B cell (primary cell): ENCODE measurements around the gene YES1. TPM values are rescaled to one million over a fixed set of nuclear protein-coding genes. Genes with fewer than 3 reads are reported as not detected.

Experiments used
- ATAC-seq: fragments of 200-7000 bp; cut with Tn5 transposase; one replicate; pipeline ENCODE4 v1.10.0; 2021; ENCODE audit warnings: low read depth, mild to moderate bottlenecking, moderate number of reproducible peaks, moderate library complexity
- CTCF ChIA-PET: fragments of 350-600 bp; sonication (Branson Sonifier 250); formaldehyde crosslinking; loops from one replicate; lab custom pipeline; 2021; ENCODE audit warnings: antibody characterized with exemption, inconsistent platforms; lab: Charles Lee
- POLR2A ChIA-PET: fragments of 350-600 bp; sonication (Branson Sonifier 250); formaldehyde crosslinking; loops from one replicate; lab custom pipeline; 2021; ENCODE audit warnings: antibody characterized with exemption; lab: Charles Lee
- DNase-seq: peaks from one replicate; pipeline ENCODE4 v3.0.0; 2013
- H2AFZ ChIP-seq: 2 replicates; pipeline ENCODE4 v1.6.1; 2012; ENCODE audit warnings: mild to moderate bottlenecking, low read depth, low read length; ENCODE audit not compliant: insufficient read depth, poor library complexity, severe bottlenecking
- H3K27ac ChIP-seq, 2 donors: 1 replicate in 1 of 2; 2 replicates in 1 of 2; pipeline ENCODE4 v1.5.1; 2012 to 2013; ENCODE audit warnings: low read length in 2 of 2, mild to moderate bottlenecking in 2 of 2, moderate library complexity in 1 of 2
- H3K27me3 ChIP-seq, 4 experiments: fragments of 200-600 bp in 1 of 4; sonication (generic) in 1 of 4; replicated peaks in 1 of 4; 1 replicate in 2 of 4; 2 replicates in 2 of 4; pipeline versions ENCODE4 v1.6.1 to v1.7.0; 2013 to 2016; ENCODE audit warnings: low read length in 3 of 4, mild to moderate bottlenecking in 2 of 4, mixed read lengths in 1 of 4, moderate library complexity in 1 of 4; ENCODE audit not compliant: insufficient read depth in 4 of 4, control insufficient read depth in 3 of 4; ENCODE audit errors: control extremely low read depth in 1 of 4
- H3K36me3 ChIP-seq, 2 experiments: replicated peaks in 1 of 2; 1 replicate in 1 of 2; 2 replicates in 1 of 2; pipeline versions ENCODE4 v1.6.1 to v1.7.1; 2013; ENCODE audit warnings: low read length in 1 of 2; ENCODE audit not compliant: insufficient read depth in 2 of 2, control insufficient read depth in 1 of 2; ENCODE audit errors: control extremely low read depth in 1 of 2, extremely low read depth in 1 of 2
- H3K4me1 ChIP-seq, 2 donors: fragments of 200-600 bp in 1 of 2; sonication (generic) in 1 of 2; 1 replicate in 1 of 2; 2 replicates in 1 of 2; pipeline versions ENCODE4 v1.5.1 to v1.6.1; 2013 to 2017; ENCODE audit warnings: low read length in 2 of 2; ENCODE audit not compliant: control insufficient read depth in 2 of 2, insufficient read depth in 2 of 2
- H3K4me2 ChIP-seq: replicated peaks from 2 replicates; pipeline ENCODE3; 2012; ENCODE audit warnings: mild to moderate bottlenecking, low read depth, low read length; ENCODE audit not compliant: poor library complexity, severe bottlenecking
- H3K4me3 ChIP-seq, 5 experiments: fragments of 200-600 bp in 1 of 5; sonication (generic) in 1 of 5; 1 replicate in 3 of 5; 2 replicates in 2 of 5; pipeline versions ENCODE4 v1.5.1 to v1.7.0; 2011 to 2016; ENCODE audit warnings: low read length in 4 of 5, mild to moderate bottlenecking in 4 of 5, low read depth in 2 of 5, control low read depth in 1 of 5, moderate library complexity in 1 of 5; ENCODE audit not compliant: insufficient read depth in 1 of 5; ENCODE audit errors: control extremely low read depth in 1 of 5, extremely low read depth in 1 of 5
- H3K79me2 ChIP-seq: fragments of 200-600 bp; sonication (generic); one replicate; pipeline ENCODE4 v1.6.0; 2016; ENCODE audit warnings: low read length; ENCODE audit not compliant: control insufficient read depth, insufficient read depth
- H3K9ac ChIP-seq: fragments of 200-600 bp; sonication (generic); 2 replicates; pipeline ENCODE4 v1.6.1; 2017; ENCODE audit warnings: mild to moderate bottlenecking, low read length, moderate library complexity
- H3K9me3 ChIP-seq, 3 donors: one replicate each; pipeline versions ENCODE4 v1.6.1 to v1.7.1; 2013; ENCODE audit warnings: low read length in 2 of 3; ENCODE audit not compliant: control insufficient read depth in 2 of 3, insufficient read depth in 1 of 3; ENCODE audit errors: control extremely low read depth in 1 of 3
- H4K20me1 ChIP-seq: 2 replicates; pipeline ENCODE4 v1.6.0; 2012; ENCODE audit warnings: mild to moderate bottlenecking, low read length; ENCODE audit not compliant: insufficient read depth, control insufficient read depth, poor library complexity, severe bottlenecking
- H3K27ac Mint-ChIP-seq: one replicate; pipeline ENCODE4 v1.8.0; 2021; ENCODE audit warnings: mixed read lengths
- H3K27me3 Mint-ChIP-seq: one replicate; pipeline ENCODE4 v1.8.0; 2021; ENCODE audit warnings: mixed read lengths
- H3K4me1 Mint-ChIP-seq: one replicate; pipeline ENCODE4 v1.8.0; 2021; ENCODE audit warnings: mixed read lengths
- H3K4me3 Mint-ChIP-seq: one replicate; pipeline ENCODE4 v1.8.0; 2021; ENCODE audit warnings: mixed read lengths
- H3K9me3 Mint-ChIP-seq: one replicate; pipeline ENCODE4 v1.8.0; 2022; ENCODE audit warnings: mixed read lengths; ENCODE audit not compliant: insufficient read depth
- CTCF ChIP-seq: fragments of 200-600 bp; IDR thresholded peaks from one replicate; pipeline ENCODE4 v1.8.0; 2022; ENCODE audit warnings: antibody characterized with exemption, mild to moderate bottlenecking
- EZH2 ChIP-seq: IDR thresholded peaks from 2 replicates; pipeline ENCODE4 v1.6.1; 2012; ENCODE audit warnings: borderline replicate concordance, low read depth, mild to moderate bottlenecking, moderate library complexity, low read length; ENCODE audit not compliant: insufficient read depth, poor library complexity, severe bottlenecking
- WGBS: methylation state at CpG from one replicate; pipeline ENCODE4 v1.1.5; 2013; ENCODE audit warnings: missing lambda C conversion rate; ENCODE audit not compliant: insufficient coverage; 5-methylcytosine and 5-hydroxymethylcytosine counted together
- intact Hi-C: fragments of 100-400 bp; cut with micrococcal nuclease; formaldehyde crosslinking; loops from one replicate; pipeline ENCODE4 v1.10.0; 2022
- polyA plus RNA-seq: library from polyadenylated mRNA; depleted of rRNA; stranded (reverse); fragments of >200 nt; gene quantifications from 2 replicates; pipeline ENCODE4 v1.2.3, GENCODE V29; 2012
- total RNA-seq, 2 donors: library from RNA; stranded (reverse); fragments of 120-200 nt in 1 of 2; gene quantifications; 1 replicate in 1 of 2; 2 replicates in 1 of 2; pipeline versions ENCODE4 v1.2.3 to v1.2.4, GENCODE V29; 2013 to 2022

The YES1 gene
- total and polyA plus RNA-seq, 2 donors (not counting 1 experiment from before 2014, with no cell fraction given), result 0.30 TPM; not detected in 1

- Histone ChIP-seq H3K4me1 (no peaks in the 10 kb centered on the region), H4K20me1 (no peaks in the 10 kb centered on the region), H2AFZ (no peak overlapping the region), H3K4me3 (no peak overlapping the region), H3K27me3 (no peaks in the 10 kb centered on the region), H3K9me3 (peaks cover 0 to 3% (median 0%) of the 10 kb centered on the region in 3 donors), H3K36me3 (no peaks in the 10 kb centered on the region), H3K79me2 (no peaks in the 10 kb centered on the region), H3K27ac (no peak overlapping the region), H3K9ac (no peak overlapping the region), H3K4me2 (no peak overlapping the region)
- Mint-ChIP-seq H3K4me3 (no peak overlapping the region), H3K4me1 (no peaks in the 10 kb centered on the region), H3K27ac (no peak overlapping the region), H3K27me3 (no peaks in the 10 kb centered on the region), H3K9me3 (no peaks in the 10 kb centered on the region)
- ChIA-PET CTCF (no interaction called here), POLR2A (no interaction called here)
- TF ChIP-seq CTCF, result no peak
- intact Hi-C loops, result no loop called here
- no peak for ATAC-seq
- WGBS, result 100% methylated on average over 1 of the region's 2 CpGs
- DNase-seq, result no peak
Observed at GRCh38 chr18:755506-755905, 56.5 kb downstream of the YES1 start.

- no peaks in the 10 kb centered on the region for H3K27me3 Mint-ChIP-seq
- Histone ChIP-seq H3K27me3 (no peaks in the 10 kb centered on the region), H2AFZ (no peak overlapping the region), H3K4me1 (no peaks in the 10 kb centered on the region), H3K4me3 (no peak overlapping the region), H3K36me3 (no peaks in the 10 kb centered on the region), H3K9ac (no peak overlapping the region), H4K20me1 (no peaks in the 10 kb centered on the region), H3K4me2 (no peak overlapping the region), H3K9me3 (no peaks in the 10 kb centered on the region), H3K27ac (no peak overlapping the region), H3K79me2 (no peaks in the 10 kb centered on the region)
- DNase-seq (no peak), ATAC-seq (no peak)
- ChIA-PET POLR2A (no interaction called here), CTCF (no interaction called here)
- no peak overlapping the region for H3K27ac Mint-ChIP-seq
- no peak for TF ChIP-seq CTCF
- no peak for TF ChIP-seq EZH2
- 100% methylated on average over 1 of the region's 1 CpG for WGBS
- H3K4me1 Mint-ChIP-seq, result no peaks in the 10 kb centered on the region
- intact Hi-C loops, result no loop called here
- H3K9me3 Mint-ChIP-seq, result no peaks in the 10 kb centered on the region
- no peak overlapping the region for H3K4me3 Mint-ChIP-seq
Observed at GRCh38 chr18:754656-755055, 57.4 kb downstream of the YES1 start.
